ENCODE results near the gene RASD2. TPM values are rescaled to one million over a fixed set of nuclear protein-coding genes. Genes with fewer than 3 reads are reported as not detected.

RASD2 gene
- total RNA-seq, 1 experiment from 2014 or later, result 3.1 TPM

GRCh38 chr22:35516723-35517122 is 23.9 kb upstream of the RASD2 start:
- peaks cover 3% of the 10 kb centered on the region; the same call in 1 of the 2 replicates for H3K27me3 Mint-ChIP-seq (ENCODE audit: low read depth)

More at GRCh38 chr22:35516723-35517122, 23.9 kb upstream of the RASD2 start:
- CTCF ChIA-PET, result interaction anchor here (0.6 to 1.8 kb wide), 8 partner anchors 24 to 121 kb away, joined by 3 to 8 read pairs (median 4); no protein-coding TSS in a partner anchor
- ATAC-seq (no peak), DNase-seq (ENCODE audit: low spot score) (no peak)
- Mint-ChIP-seq H3K4me1 (peaks cover 20% of the 10 kb centered on the region), H3K9me3 (no peaks in the 10 kb centered on the region), H3K27ac (no peak overlapping the region), H3K4me3 (no peak overlapping the region), H3K36me3 (no peaks in the 10 kb centered on the region)
- no peak for TF ChIP-seq ERG (CRISPR knock-in tag; IDR thresholded peaks at IDR 0.05)
- no peak for TF ChIP-seq ATF3 (CRISPR knock-in tag; conservative IDR thresholded peaks at IDR 0.05)
- no peak for TF ChIP-seq RORB (CRISPR knock-in tag; IDR thresholded peaks at IDR 0.05)
- no peak for TF ChIP-seq JUN (CRISPR knock-in tag; IDR thresholded peaks at IDR 0.05)
- no peak for TF ChIP-seq STAT6 (CRISPR knock-in tag; conservative IDR thresholded peaks at IDR 0.05; ENCODE audit: low read depth)
- TF ChIP-seq ZSCAN18 (CRISPR knock-in tag; IDR thresholded peaks at IDR 0.05), result no peak
- TF ChIP-seq HMGA2 (CRISPR knock-in tag; IDR thresholded peaks at IDR 0.05), result no peak
- no peak for TF ChIP-seq FOXP4 (CRISPR knock-in tag; IDR thresholded peaks at IDR 0.05)
- TF ChIP-seq ELF4 (CRISPR knock-in tag; IDR thresholded peaks at IDR 0.05; ENCODE audit: low read depth), result no peak
- no peak for TF ChIP-seq ZNF219 (CRISPR knock-in tag; IDR thresholded peaks at IDR 0.05; ENCODE audit: borderline replicate concordance)
- TF ChIP-seq ATF2 (CRISPR knock-in tag; IDR thresholded peaks at IDR 0.05; ENCODE audit: borderline replicate concordance, low read depth), result no peak
- no peak for TF ChIP-seq GRHL2 (CRISPR knock-in tag; IDR thresholded peaks at IDR 0.05; ENCODE audit: insufficient replicate concordance, severe bottlenecking)
- TF ChIP-seq NFE2L1 (CRISPR knock-in tag; IDR thresholded peaks at IDR 0.05), result no peak
- no peak for TF ChIP-seq MXD4 (CRISPR knock-in tag; IDR thresholded peaks at IDR 0.05; ENCODE audit: borderline replicate concordance)
- no peak for TF ChIP-seq ZNF317 (CRISPR knock-in tag; IDR thresholded peaks at IDR 0.05; ENCODE audit: borderline replicate concordance, low read depth)
- no peak for TF ChIP-seq IRF2 (CRISPR knock-in tag; IDR thresholded peaks at IDR 0.05; ENCODE audit: borderline replicate concordance, low read depth)
- no peak for TF ChIP-seq ZMAT4 (CRISPR knock-in tag; IDR thresholded peaks at IDR 0.05)
- no peak for TF ChIP-seq IRF1 (CRISPR knock-in tag; IDR thresholded peaks at IDR 0.05)
- TF ChIP-seq NR1H2 (CRISPR knock-in tag; IDR thresholded peaks at IDR 0.05), result no peak
- TF ChIP-seq MAX (CRISPR knock-in tag; IDR thresholded peaks at IDR 0.05), result no peak
- POLR2A ChIA-PET, result no interaction called here
